Fibroblast of lung (primary cell): ENCODE data around the gene ARL4D. TPM values are rescaled to one million over a fixed set of nuclear protein-coding genes. Genes with fewer than 3 reads are reported as not detected.

Source experiments
- DNase-seq, 2 donors: peaks; one replicate each; pipeline versions ENCODE4 v3.0.0 to v3.0.0-alpha.2; 2010; ENCODE audit warnings: low read depth in 2 of 2
- H2AFZ ChIP-seq: 2 replicates; pipeline ENCODE4 v1.5.1; 2012; ENCODE audit warnings: low read length, control low read depth, inconsistent platforms
- H3K27ac ChIP-seq: 2 replicates; pipeline ENCODE4 v1.5.1; 2011; ENCODE audit warnings: low read length, control low read depth; ENCODE audit not compliant: insufficient read depth
- H3K27me3 ChIP-seq: 2 replicates; pipeline ENCODE4 v1.5.1; 2011; ENCODE audit warnings: mild to moderate bottlenecking, low read length; ENCODE audit not compliant: control insufficient read depth, insufficient read depth
- H3K36me3 ChIP-seq: 2 replicates; pipeline ENCODE4 v1.5.1; 2011; ENCODE audit warnings: low read length; ENCODE audit not compliant: control insufficient read depth, insufficient read depth
- H3K4me1 ChIP-seq: 2 replicates; pipeline ENCODE4 v1.5.1; 2011; ENCODE audit warnings: low read length; ENCODE audit not compliant: control insufficient read depth, insufficient read depth; ENCODE audit errors: extremely low read depth
- H3K4me2 ChIP-seq: 2 replicates; pipeline ENCODE4 v1.5.1; 2011; ENCODE audit warnings: low read length, control low read depth; ENCODE audit not compliant: insufficient read depth; ENCODE audit errors: extremely low read depth
- H3K4me3 ChIP-seq, 4 experiments: fragments of 200-600 bp in 1 of 4; sonication (generic) in 1 of 4; replicated peaks in 1 of 4; 2 replicates each; pipeline ENCODE4 v1.5.1; 2011 to 2016; ENCODE audit warnings: low read length in 4 of 4, low read depth in 3 of 4, mild to moderate bottlenecking in 3 of 4, control low read depth in 2 of 4, inconsistent platforms in 1 of 4, mixed read lengths in 1 of 4; ENCODE audit not compliant: insufficient read depth in 1 of 4; ENCODE audit errors: control extremely low read depth in 1 of 4
- H3K79me2 ChIP-seq: 2 replicates; pipeline ENCODE4 v1.5.1; 2012; ENCODE audit warnings: mild to moderate bottlenecking, low read length, inconsistent platforms; ENCODE audit not compliant: control insufficient read depth, insufficient read depth
- H3K9ac ChIP-seq: 2 replicates; pipeline ENCODE4 v1.5.1; 2011; ENCODE audit warnings: mild to moderate bottlenecking, low read length, control low read depth; ENCODE audit not compliant: insufficient read depth
- H3K9me3 ChIP-seq: 2 replicates; pipeline ENCODE4 v1.5.1; 2012; ENCODE audit warnings: low read depth, low read length; ENCODE audit not compliant: control insufficient read depth, insufficient read depth
- H4K20me1 ChIP-seq: 2 replicates; pipeline ENCODE4 v1.5.1; 2011; ENCODE audit warnings: low read length; ENCODE audit not compliant: control insufficient read depth, insufficient read depth; ENCODE audit errors: extremely low read depth
- CTCF ChIP-seq, 2 donors: IDR thresholded peaks in 1 of 2; conservative IDR thresholded peaks in 1 of 2; 1 replicate in 1 of 2; 2 replicates in 1 of 2; pipeline ENCODE4 v1.5.1; 2011 to 2012; ENCODE audit warnings: low read length in 2 of 2, control low read depth in 1 of 2, inconsistent platforms in 1 of 2, low read depth in 1 of 2, mild to moderate bottlenecking in 1 of 2
- EZH2 ChIP-seq: IDR thresholded peaks from 2 replicates; pipeline ENCODE4 v1.5.1; 2012; ENCODE audit warnings: low read length, control low read depth, mild to moderate bottlenecking; ENCODE audit errors: missing control alignments
- polyA plus RNA-seq, 2 donors: library from polyadenylated mRNA; depleted of rRNA in 1 of 2; stranded (reverse) in 1 of 2; unstranded in 1 of 2; fragments of >200 nt; gene quantifications; 2 replicates each; pipeline ENCODE4 v1.2.1, GENCODE V29; 2011 to 2012; ENCODE audit warnings: missing spikeins in 1 of 2
- total RNA-seq: library from RNA; depleted of rRNA; stranded (reverse); fragments of >200 nt; gene quantifications from 2 replicates; pipeline ENCODE4 v1.2.1, GENCODE V29; 2014

Gene ARL4D
- total and polyA plus RNA-seq, 2 donors (not counting 1 experiment from before 2014, with no cell fraction given): 12.5 to 46.4 TPM

GRCh38 chr17:43381204-43381603, 17.6 kb upstream of the ARL4D start:
- H3K4me3 ChIP-seq: no peak overlapping the region
- H4K20me1 ChIP-seq: no peaks in the 10 kb centered on the region
- no peaks in the 10 kb centered on the region for H3K27me3 ChIP-seq
- H3K4me2 ChIP-seq: no peak overlapping the region
- H3K9ac ChIP-seq: no peak overlapping the region
- DNase-seq: no peak
- TF ChIP-seq EZH2: no peak
- no peak for TF ChIP-seq CTCF (conservative IDR thresholded peaks at IDR 0.05 in 1 of 2, IDR thresholded peaks at IDR 0.05 in 1 of 2; ENCODE audit: low read depth in 1 of 2, low read length in 2 of 2)
- H3K4me1 ChIP-seq: no peaks in the 10 kb centered on the region
- H3K9me3 ChIP-seq: no peaks in the 10 kb centered on the region
- no peak overlapping the region for H3K27ac ChIP-seq
- H3K36me3 ChIP-seq: no peaks in the 10 kb centered on the region
- H3K79me2 ChIP-seq: no peaks in the 10 kb centered on the region
- no peak overlapping the region for H2AFZ ChIP-seq

GRCh38 chr17:43381621-43382020, 17.2 kb upstream of the ARL4D start:
- Histone ChIP-seq H3K27me3 (no peaks in the 10 kb centered on the region), H3K4me3 (no peak overlapping the region), H3K79me2 (no peaks in the 10 kb centered on the region), H3K9me3 (no peaks in the 10 kb centered on the region), H3K9ac (no peak overlapping the region), H3K27ac (no peak overlapping the region), H3K4me1 (no peaks in the 10 kb centered on the region), H4K20me1 (no peaks in the 10 kb centered on the region), H3K36me3 (no peaks in the 10 kb centered on the region), H2AFZ (no peak overlapping the region), H3K4me2 (no peak overlapping the region)
- DNase-seq: no peak
- no peak for TF ChIP-seq EZH2
- TF ChIP-seq CTCF (conservative IDR thresholded peaks at IDR 0.05 in 1 of 2, IDR thresholded peaks at IDR 0.05 in 1 of 2; ENCODE audit: low read depth in 1 of 2, low read length in 2 of 2): no peak

- Histone ChIP-seq H3K79me2 (no peaks in the 10 kb centered on the region), H3K9ac (no peak overlapping the region), H3K4me3 (no peak overlapping the region), H3K4me2 (no peak overlapping the region), H3K9me3 (no peaks in the 10 kb centered on the region), H4K20me1 (no peaks in the 10 kb centered on the region), H3K27me3 (no peaks in the 10 kb centered on the region), H3K4me1 (no peaks in the 10 kb centered on the region), H2AFZ (no peak overlapping the region), H3K27ac (no peak overlapping the region), H3K36me3 (no peaks in the 10 kb centered on the region)
- no peak for DNase-seq
- TF ChIP-seq EZH2 (no peak), CTCF (conservative IDR thresholded peaks at IDR 0.05 in 1 of 2, IDR thresholded peaks at IDR 0.05 in 1 of 2; ENCODE audit: low read depth in 1 of 2, low read length in 2 of 2) (no peak)
Observed at GRCh38 chr17:43382776-43383175, 16.0 kb upstream of the ARL4D start.
